Measurements from ENCODE around the gene PARD3.

Gene PARD3

GRCh38 chr10:34581801-34582532 is 233.1 kb downstream of the PARD3 start:
- H3K36me3 ChIP-seq (ENCODE audit: control insufficient read depth in 1 of 2, insufficient read depth in 2 of 2, low read length in 2 of 2), result no peaks in the 10 kb centered on the region
- H3K27me3 ChIP-seq (ENCODE audit: control insufficient read depth in 1 of 2, insufficient read depth in 2 of 2, low read length in 2 of 2), result no peaks in the 10 kb centered on the region
- H3K9me3 ChIP-seq (ENCODE audit: control insufficient read depth in 1 of 2, low read length in 2 of 2), result no peaks in the 10 kb centered on the region
- no peak overlapping the region for H3K27ac ChIP-seq (ENCODE audit: low read depth, low read length)
- H3K4me1 ChIP-seq (ENCODE audit: control insufficient read depth in 1 of 2, insufficient read depth in 2 of 2, low read length in 2 of 2), result peaks cover 3 to 4% of the 10 kb centered on the region in 2 donors
- H3K9ac ChIP-seq (ENCODE audit: low read depth in 1 of 2, low read length in 2 of 2), result no peak overlapping the region
- no peak overlapping the region for H3K4me3 ChIP-seq (ENCODE audit: low read depth in 1 of 2, low read length in 2 of 2)

- Histone ChIP-seq H3K4me1 (ENCODE audit: control insufficient read depth in 1 of 2, insufficient read depth in 2 of 2, low read length in 2 of 2) (peaks cover 3 to 4% of the 10 kb centered on the region in 2 donors), H3K27me3 (ENCODE audit: control insufficient read depth in 1 of 2, insufficient read depth in 2 of 2, low read length in 2 of 2) (no peaks in the 10 kb centered on the region), H3K27ac (ENCODE audit: low read depth, low read length) (no peak overlapping the region), H3K36me3 (ENCODE audit: control insufficient read depth in 1 of 2, insufficient read depth in 2 of 2, low read length in 2 of 2) (no peaks in the 10 kb centered on the region), H3K9me3 (ENCODE audit: control insufficient read depth in 1 of 2, low read length in 2 of 2) (no peaks in the 10 kb centered on the region), H3K9ac (ENCODE audit: low read depth in 1 of 2, low read length in 2 of 2) (no peak overlapping the region), H3K4me3 (ENCODE audit: low read depth in 1 of 2, low read length in 2 of 2) (no peak overlapping the region)
Observed at GRCh38 chr10:34580643-34581042, 234.5 kb downstream of the PARD3 start.

GRCh38 chr10:34580214-34580613 is 234.9 kb downstream of the PARD3 start:
- Histone ChIP-seq H3K4me1 (ENCODE audit: control insufficient read depth in 1 of 2, insufficient read depth in 2 of 2, low read length in 2 of 2) (peaks cover under 1 to 4% of the 10 kb centered on the region in 2 donors), H3K4me3 (ENCODE audit: low read depth in 1 of 2, low read length in 2 of 2) (no peak overlapping the region), H3K9ac (ENCODE audit: low read depth in 1 of 2, low read length in 2 of 2) (no peak overlapping the region), H3K27ac (ENCODE audit: low read depth, low read length) (no peak overlapping the region), H3K36me3 (ENCODE audit: control insufficient read depth in 1 of 2, insufficient read depth in 2 of 2, low read length in 2 of 2) (no peaks in the 10 kb centered on the region), H3K27me3 (ENCODE audit: control insufficient read depth in 1 of 2, insufficient read depth in 2 of 2, low read length in 2 of 2) (no peaks in the 10 kb centered on the region), H3K9me3 (ENCODE audit: control insufficient read depth in 1 of 2, low read length in 2 of 2) (no peaks in the 10 kb centered on the region)

- Histone ChIP-seq H3K9me3 (ENCODE audit: control insufficient read depth in 1 of 2, low read length in 2 of 2) (no peaks in the 10 kb centered on the region), H3K4me1 (ENCODE audit: control insufficient read depth in 1 of 2, insufficient read depth in 2 of 2, low read length in 2 of 2) (peaks cover 0 to 4% of the 10 kb centered on the region in 2 donors), H3K27me3 (ENCODE audit: control insufficient read depth in 1 of 2, insufficient read depth in 2 of 2, low read length in 2 of 2) (no peaks in the 10 kb centered on the region), H3K4me3 (ENCODE audit: low read depth in 1 of 2, low read length in 2 of 2) (no peak overlapping the region), H3K9ac (ENCODE audit: low read depth in 1 of 2, low read length in 2 of 2) (no peak overlapping the region), H3K36me3 (ENCODE audit: control insufficient read depth in 1 of 2, insufficient read depth in 2 of 2, low read length in 2 of 2) (no peaks in the 10 kb centered on the region), H3K27ac (ENCODE audit: low read depth, low read length) (no peak overlapping the region)
Observed at GRCh38 chr10:34578468-34578867, 236.6 kb downstream of the PARD3 start.

- H3K36me3 ChIP-seq (ENCODE audit: control insufficient read depth in 1 of 2, insufficient read depth in 2 of 2, low read length in 2 of 2), result no peaks in the 10 kb centered on the region
- no peaks in the 10 kb centered on the region for H3K9me3 ChIP-seq (ENCODE audit: control insufficient read depth in 1 of 2, low read length in 2 of 2)
- no peak overlapping the region for H3K27ac ChIP-seq (ENCODE audit: low read depth, low read length)
- no peak overlapping the region for H3K9ac ChIP-seq (ENCODE audit: low read depth in 1 of 2, low read length in 2 of 2)
- H3K27me3 ChIP-seq (ENCODE audit: control insufficient read depth in 1 of 2, insufficient read depth in 2 of 2, low read length in 2 of 2), result no peaks in the 10 kb centered on the region
- peaks cover 0 to 4% of the 10 kb centered on the region in 2 donors for H3K4me1 ChIP-seq (ENCODE audit: control insufficient read depth in 1 of 2, insufficient read depth in 2 of 2, low read length in 2 of 2)
- no peak overlapping the region for H3K4me3 ChIP-seq (ENCODE audit: low read depth in 1 of 2, low read length in 2 of 2)
Observed at GRCh38 chr10:34576797-34577196, 238.3 kb downstream of the PARD3 start.

GRCh38 chr10:34575882-34576281 is 239.2 kb downstream of the PARD3 start:
- Histone ChIP-seq H3K4me3 (ENCODE audit: low read depth in 1 of 2, low read length in 2 of 2) (no peak overlapping the region), H3K36me3 (ENCODE audit: control insufficient read depth in 1 of 2, insufficient read depth in 2 of 2, low read length in 2 of 2) (no peaks in the 10 kb centered on the region), H3K9me3 (ENCODE audit: control insufficient read depth in 1 of 2, low read length in 2 of 2) (no peaks in the 10 kb centered on the region), H3K4me1 (ENCODE audit: control insufficient read depth in 1 of 2, insufficient read depth in 2 of 2, low read length in 2 of 2) (peaks cover 0 to 4% of the 10 kb centered on the region in 2 donors), H3K27ac (ENCODE audit: low read depth, low read length) (no peak overlapping the region), H3K27me3 (ENCODE audit: control insufficient read depth in 1 of 2, insufficient read depth in 2 of 2, low read length in 2 of 2) (no peaks in the 10 kb centered on the region), H3K9ac (ENCODE audit: low read depth in 1 of 2, low read length in 2 of 2) (no peak overlapping the region)

- no peak overlapping the region for H3K4me3 ChIP-seq (ENCODE audit: low read depth in 1 of 2, low read length in 2 of 2)
- H3K4me1 ChIP-seq (ENCODE audit: control insufficient read depth in 1 of 2, insufficient read depth in 2 of 2, low read length in 2 of 2), result no peaks in the 10 kb centered on the region
- H3K27me3 ChIP-seq (ENCODE audit: control insufficient read depth in 1 of 2, insufficient read depth in 2 of 2, low read length in 2 of 2), result no peaks in the 10 kb centered on the region
- no peak overlapping the region for H3K9ac ChIP-seq (ENCODE audit: low read depth in 1 of 2, low read length in 2 of 2)
- no peaks in the 10 kb centered on the region for H3K36me3 ChIP-seq (ENCODE audit: control insufficient read depth in 1 of 2, insufficient read depth in 2 of 2, low read length in 2 of 2)
- H3K9me3 ChIP-seq (ENCODE audit: control insufficient read depth in 1 of 2, low read length in 2 of 2), result no peaks in the 10 kb centered on the region
- no peak overlapping the region for H3K27ac ChIP-seq (ENCODE audit: low read depth, low read length)
Observed at GRCh38 chr10:34574353-34574934, 240.7 kb downstream of the PARD3 start.

- Histone ChIP-seq H3K9me3 (ENCODE audit: control insufficient read depth in 1 of 2, low read length in 2 of 2) (no peaks in the 10 kb centered on the region), H3K4me1 (ENCODE audit: control insufficient read depth in 1 of 2, insufficient read depth in 2 of 2, low read length in 2 of 2) (no peaks in the 10 kb centered on the region), H3K36me3 (ENCODE audit: control insufficient read depth in 1 of 2, insufficient read depth in 2 of 2, low read length in 2 of 2) (no peaks in the 10 kb centered on the region), H3K4me3 (ENCODE audit: low read depth in 1 of 2, low read length in 2 of 2) (no peak overlapping the region), H3K27ac (ENCODE audit: low read depth, low read length) (no peak overlapping the region), H3K9ac (ENCODE audit: low read depth in 1 of 2, low read length in 2 of 2) (no peak overlapping the region), H3K27me3 (ENCODE audit: control insufficient read depth in 1 of 2, insufficient read depth in 2 of 2, low read length in 2 of 2) (no peaks in the 10 kb centered on the region)
Observed at GRCh38 chr10:34570887-34571286, 244.2 kb downstream of the PARD3 start.

- no peak overlapping the region for H3K9ac ChIP-seq (ENCODE audit: low read depth in 1 of 2, low read length in 2 of 2)
- no peak overlapping the region for H3K27ac ChIP-seq (ENCODE audit: low read depth, low read length)
- H3K27me3 ChIP-seq (ENCODE audit: control insufficient read depth in 1 of 2, insufficient read depth in 2 of 2, low read length in 2 of 2), result no peaks in the 10 kb centered on the region
- no peaks in the 10 kb centered on the region for H3K4me1 ChIP-seq (ENCODE audit: control insufficient read depth in 1 of 2, insufficient read depth in 2 of 2, low read length in 2 of 2)
- no peaks in the 10 kb centered on the region for H3K36me3 ChIP-seq (ENCODE audit: control insufficient read depth in 1 of 2, insufficient read depth in 2 of 2, low read length in 2 of 2)
- no peak overlapping the region for H3K4me3 ChIP-seq (ENCODE audit: low read depth in 1 of 2, low read length in 2 of 2)
- H3K9me3 ChIP-seq (ENCODE audit: control insufficient read depth in 1 of 2, low read length in 2 of 2), result no peaks in the 10 kb centered on the region
Observed at GRCh38 chr10:34567659-34568253, 247.3 kb downstream of the PARD3 start.

- Histone ChIP-seq H3K9ac (ENCODE audit: low read depth in 1 of 2, low read length in 2 of 2) (no peak overlapping the region), H3K36me3 (ENCODE audit: control insufficient read depth in 1 of 2, insufficient read depth in 2 of 2, low read length in 2 of 2) (no peaks in the 10 kb centered on the region), H3K27me3 (ENCODE audit: control insufficient read depth in 1 of 2, insufficient read depth in 2 of 2, low read length in 2 of 2) (no peaks in the 10 kb centered on the region), H3K4me3 (ENCODE audit: low read depth in 1 of 2, low read length in 2 of 2) (no peak overlapping the region), H3K27ac (ENCODE audit: low read depth, low read length) (no peak overlapping the region), H3K9me3 (ENCODE audit: control insufficient read depth in 1 of 2, low read length in 2 of 2) (no peaks in the 10 kb centered on the region), H3K4me1 (ENCODE audit: control insufficient read depth in 1 of 2, insufficient read depth in 2 of 2, low read length in 2 of 2) (no peaks in the 10 kb centered on the region)
Observed at GRCh38 chr10:34565934-34566333, 249.2 kb downstream of the PARD3 start.

Measured in duodenal mucosa (tissue), 2 donors.